HG03060 (cell line): ENCODE results near the gene BCAP31.
"Not testable (repeated sequence)": the region's sequence is repeated elsewhere in the genome, so short reads cannot be mapped to it uniquely, and the experiment has no call there.

Experiments
- ATAC-seq: cut with Tn5 transposase; IDR thresholded peaks from one replicate; pipeline ENCODE4 v1.9.1; 2021; ENCODE audit warnings: low read depth, moderate number of reproducible peaks; ENCODE audit not compliant: unreplicated experiment

Gene BCAP31

DNA sequence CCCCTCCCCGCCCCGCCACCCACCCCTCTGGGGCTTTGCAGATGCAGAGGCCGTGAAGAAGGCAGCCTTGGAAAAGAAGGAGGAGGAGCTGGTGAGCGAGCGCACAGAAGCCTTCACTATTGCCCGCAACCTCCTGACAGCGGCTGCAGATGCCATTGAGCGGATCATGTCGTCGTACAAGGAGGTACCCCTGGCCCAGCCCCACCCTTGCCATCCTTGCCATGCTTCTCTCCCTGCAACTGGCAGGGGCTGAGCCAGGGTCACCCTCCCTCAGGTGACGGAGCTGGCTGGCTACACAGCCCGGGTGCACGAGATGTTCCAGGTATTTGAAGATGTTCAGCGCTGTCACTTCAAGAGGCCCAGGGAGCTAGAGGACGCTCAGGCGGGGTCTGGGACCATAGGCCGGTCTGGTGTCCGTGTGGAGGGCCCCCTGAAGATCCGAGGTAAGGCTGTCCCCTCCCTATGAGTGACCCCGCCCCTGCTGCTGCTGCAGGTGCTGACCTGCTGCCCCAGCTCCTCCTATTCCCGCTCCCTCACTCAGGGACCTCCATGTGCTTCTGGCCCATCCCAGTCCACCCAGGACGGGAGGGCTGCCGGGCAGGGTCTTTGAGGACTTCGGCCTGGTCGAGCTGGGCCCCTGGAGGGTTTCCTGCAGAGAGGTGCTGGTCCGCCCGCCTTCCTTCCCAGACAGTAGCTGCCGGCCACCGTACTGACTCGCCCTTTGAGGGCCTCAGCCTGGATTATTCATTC lies 12.1 kb upstream of the BCAP31 start:
- no peak for ATAC-seq

DNA sequence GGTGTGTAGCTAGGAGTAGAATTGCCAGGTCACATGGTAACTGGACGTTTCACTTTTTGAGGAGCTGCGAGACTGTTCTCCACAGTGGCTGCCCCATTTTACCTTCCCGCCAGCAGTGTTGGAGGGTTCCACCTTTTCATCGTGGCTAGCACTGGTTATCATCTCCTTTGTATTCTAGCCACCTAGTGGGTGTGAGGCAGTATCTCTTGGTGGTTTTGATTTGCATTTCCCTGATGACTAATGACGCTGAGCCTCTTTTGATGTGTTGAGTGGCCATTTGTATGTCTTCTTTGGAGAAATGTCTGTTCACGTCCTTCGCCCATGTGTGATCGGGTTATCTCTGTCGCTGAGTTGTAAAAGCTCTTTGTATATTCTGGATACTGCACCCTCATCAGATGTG lies 11.1 kb upstream of the BCAP31 start:
- ATAC-seq, result no peak

DNA sequence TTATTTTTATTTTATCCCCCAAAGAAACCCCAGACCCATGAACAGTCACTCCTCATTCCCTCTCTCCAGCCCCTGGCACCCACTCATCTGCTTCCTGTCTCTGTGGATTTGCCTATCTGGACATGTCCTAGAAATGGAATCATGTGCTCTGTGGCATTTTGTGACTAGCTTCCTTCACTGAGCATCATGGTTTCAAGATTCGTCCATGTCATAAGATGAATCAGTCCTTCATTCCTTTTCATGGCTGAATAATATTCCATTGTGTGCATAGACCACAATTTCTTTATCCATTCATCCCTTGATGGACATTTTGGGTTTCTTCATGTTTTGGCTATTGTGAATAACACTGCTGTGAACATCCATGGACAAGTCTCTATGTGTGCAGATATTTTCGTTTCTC lies 10.7 kb upstream of the BCAP31 start:
- ATAC-seq, result no peak

GRCh38 chrX:153733651-153734240 lies 9.6 kb upstream of the BCAP31 start:
- no peak for ATAC-seq

DNA sequence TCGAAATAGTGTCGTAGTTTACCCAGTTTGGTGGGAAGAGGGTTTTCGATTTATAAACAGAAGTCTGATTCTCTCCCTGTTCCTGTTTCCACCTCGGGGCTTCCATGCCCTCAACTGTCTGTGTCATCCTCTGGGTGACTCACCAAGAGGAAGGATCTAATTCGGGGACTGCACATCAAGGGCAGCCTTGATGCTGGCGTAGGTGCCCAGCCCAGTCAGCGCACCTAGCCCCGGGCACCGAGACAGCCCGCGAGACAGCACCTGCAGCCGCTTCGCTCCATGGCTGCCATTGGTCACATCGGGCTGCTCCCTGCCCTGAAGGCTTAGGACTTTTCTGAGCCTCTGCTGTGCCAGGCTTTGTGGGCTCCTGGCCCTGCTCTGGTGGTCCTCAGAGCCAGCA lies 8.2 kb upstream of the BCAP31 start:
- no peak for ATAC-seq

DNA sequence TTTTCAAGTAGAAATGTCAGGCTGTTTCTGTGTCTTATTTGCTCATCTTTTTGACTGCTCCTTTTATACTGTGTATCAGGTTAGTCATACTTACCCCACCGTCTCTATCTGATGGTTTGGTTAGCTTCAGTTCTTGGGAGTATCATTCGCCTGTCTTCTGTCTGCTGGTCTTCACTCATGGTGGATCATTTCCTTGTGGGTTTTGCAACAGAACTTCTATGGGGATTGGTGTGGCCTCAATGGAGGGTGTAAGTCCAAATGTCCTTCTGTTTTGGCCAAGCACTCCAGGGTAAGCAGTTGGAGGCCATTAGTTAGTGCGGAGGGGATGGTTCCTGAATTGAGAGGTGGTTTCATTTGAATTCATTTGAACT lies 7.6 kb upstream of the BCAP31 start:
- no peak for ATAC-seq

- ATAC-seq, result no peak
Measured at GRCh38 chrX:153731117-153731844, 7.1 kb upstream of the BCAP31 start.

- not testable (repeated sequence) for ATAC-seq
Measured at GRCh38 chrX:153730115-153730514, 5.9 kb upstream of the BCAP31 start.

DNA sequence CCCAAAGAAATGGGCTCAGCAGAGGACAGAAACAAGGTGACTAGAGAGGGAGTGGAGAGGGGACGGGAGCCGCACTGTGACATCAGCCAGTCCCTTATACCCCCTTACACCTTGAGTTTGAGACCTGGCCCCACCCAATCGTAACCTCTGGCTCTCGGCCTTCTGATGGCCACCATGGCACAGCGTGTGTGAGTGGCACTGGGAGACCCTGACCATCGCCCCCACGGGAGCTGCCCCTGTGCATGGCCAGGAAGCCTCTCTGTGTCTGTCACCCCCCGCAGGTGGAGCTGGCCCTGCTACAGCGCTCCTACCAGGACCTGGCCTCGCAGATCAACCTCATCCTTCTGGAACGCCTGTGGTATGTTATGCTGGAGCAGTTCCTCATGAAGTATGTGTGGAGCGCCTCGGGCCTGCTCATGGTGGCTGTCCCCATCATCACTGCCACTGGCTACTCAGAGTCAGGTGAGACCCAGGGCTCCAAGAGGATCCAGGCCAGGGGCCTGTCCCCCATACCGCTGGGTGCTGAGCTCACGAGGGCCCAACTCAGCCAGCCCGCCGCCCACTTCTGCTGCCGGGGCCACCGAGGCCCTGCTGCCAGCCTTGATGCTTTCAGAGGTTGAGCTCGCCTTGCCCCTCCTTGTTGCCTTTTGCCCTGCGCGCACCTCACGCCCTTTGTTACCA lies 4.9 kb upstream of the BCAP31 start:
- no peak for ATAC-seq

- no peak for ATAC-seq
Measured at GRCh38 chrX:153728095-153728494, 3.9 kb upstream of the BCAP31 start.

GRCh38 chrX:153727123-153727931 lies 3.1 kb upstream of the BCAP31 start:
- no peak for ATAC-seq

- ATAC-seq, result no peak
Measured at GRCh38 chrX:153726286-153727122, 2.3 kb upstream of the BCAP31 start.

GRCh38 chrX:153725832-153726285 lies 1.7 kb upstream of the BCAP31 start:
- ATAC-seq, result no peak

GRCh38 chrX:153725039-153725831 lies 1.0 kb upstream of the BCAP31 start:
- no peak for ATAC-seq

GRCh38 chrX:153723351-153724251 lies 586 bp downstream of the BCAP31 start:
- ATAC-seq, result no peak

DNA sequence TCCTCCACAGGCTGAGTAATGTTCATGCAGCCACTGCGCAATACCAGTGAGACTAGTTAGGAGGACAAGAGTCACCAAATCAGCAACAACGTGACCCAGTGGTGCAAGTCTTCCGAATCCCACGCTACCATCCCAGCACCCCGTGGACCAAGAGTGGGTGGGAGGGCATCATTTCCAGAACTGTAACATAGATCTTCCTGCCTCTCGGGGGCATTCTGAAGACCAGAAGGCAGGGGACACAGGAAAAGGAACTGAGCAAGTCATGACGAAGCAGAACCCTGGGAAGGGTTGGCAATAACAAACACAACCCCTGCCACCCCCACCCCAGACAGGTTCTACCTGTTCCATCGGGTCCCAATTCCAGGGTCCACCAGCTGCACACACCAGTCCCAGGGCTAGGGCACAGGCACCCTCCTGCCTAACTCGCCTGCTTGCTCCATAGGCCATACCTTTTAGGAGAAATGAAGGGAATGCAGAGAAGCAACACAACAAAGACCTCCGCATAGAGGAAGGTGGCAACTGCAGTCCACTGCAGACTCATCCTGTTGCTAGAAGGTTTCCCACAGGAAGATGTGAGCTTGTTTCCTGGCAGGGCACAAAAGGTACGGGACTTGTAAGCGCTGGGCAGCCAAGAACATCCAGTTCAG lies 1.4 kb downstream of the BCAP31 start:
- no peak for ATAC-seq

DNA sequence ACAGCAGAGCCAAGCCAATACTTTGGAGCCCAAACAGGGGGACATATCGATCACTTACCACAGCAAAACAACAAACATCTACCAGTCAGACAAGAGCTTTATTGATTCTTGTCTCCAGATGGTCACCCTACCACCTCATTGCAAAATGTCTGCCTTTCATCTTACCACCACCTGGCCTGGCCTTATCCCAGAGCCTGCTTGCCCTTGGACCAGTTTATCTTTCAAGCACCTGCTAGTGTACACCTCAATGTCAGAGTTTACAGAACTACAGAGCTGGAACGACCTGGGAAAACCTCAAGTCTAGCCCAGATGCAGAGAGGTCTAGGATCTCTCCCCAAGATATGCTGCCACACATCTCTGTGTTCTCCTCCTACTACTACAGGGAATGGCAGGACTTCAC lies 4.5 kb downstream of the BCAP31 start:
- no peak for ATAC-seq
